Kidney (tissue), 14 donors: ENCODE measurements around the gene RHOT2. TPM values are rescaled to one million over a fixed set of nuclear protein-coding genes. Genes with fewer than 3 reads are reported as not detected.

ENCODE experiments used
- DNase-seq, 5 donors: peaks; one replicate each; pipeline ENCODE4 v3.0.0-alpha.2; 2013 to 2020
- FAIRE-seq: peaks from 2 replicates; lab custom pipeline; 2012; peaks lifted over from hg19 to GRCh38; lab: Jason Lieb, UNC
- H3K27ac ChIP-seq, 2 donors: one replicate each; pipeline ENCODE4 v1.7.0; 2013; ENCODE audit warnings: low read depth in 2 of 2, low read length in 2 of 2, inconsistent platforms in 1 of 2
- H3K27me3 ChIP-seq: one replicate; pipeline ENCODE4 v1.7.1; 2013; ENCODE audit warnings: low read length, inconsistent platforms; ENCODE audit not compliant: control insufficient read depth, insufficient read depth
- H3K36me3 ChIP-seq, 3 donors: one replicate each; pipeline versions ENCODE4 v1.7.0 to v1.7.1; 2013; ENCODE audit warnings: low read length in 3 of 3, control low read depth in 1 of 3, inconsistent platforms in 1 of 3; ENCODE audit not compliant: insufficient read depth in 3 of 3, control insufficient read depth in 2 of 3
- H3K4me1 ChIP-seq, 3 donors: one replicate each; pipeline versions ENCODE4 v1.7.0 to v1.7.1; 2013; ENCODE audit warnings: low read length in 3 of 3, inconsistent platforms in 1 of 3, low read depth in 1 of 3; ENCODE audit not compliant: control insufficient read depth in 2 of 3, insufficient read depth in 2 of 3
- H3K4me3 ChIP-seq, 3 donors: one replicate each; pipeline versions ENCODE4 v1.7.0 to v1.8.1; 2013; ENCODE audit warnings: low read length in 3 of 3, control low read depth in 1 of 3, inconsistent platforms in 1 of 3
- H3K9ac ChIP-seq, 3 donors: one replicate each; pipeline versions ENCODE4 v1.7.0 to v1.7.1; 2013; ENCODE audit warnings: low read length in 3 of 3, control low read depth in 1 of 3, inconsistent platforms in 1 of 3
- H3K9me3 ChIP-seq, 3 donors: one replicate each; pipeline versions ENCODE4 v1.7.0 to v1.7.1; 2013; ENCODE audit warnings: low read length in 3 of 3, control low read depth in 1 of 3, inconsistent platforms in 1 of 3; ENCODE audit not compliant: control insufficient read depth in 2 of 3, insufficient read depth in 1 of 3
- CTCF ChIP-seq: IDR thresholded peaks from 3 replicates; pipeline ENCODE4 v1.5.1; 2012; ENCODE audit warnings: mild to moderate bottlenecking, moderate library complexity, borderline replicate concordance; ENCODE audit not compliant: insufficient read depth; ENCODE audit errors: extremely low read depth
- intact Hi-C: fragments of 100-400 bp; cut with DNase I; formaldehyde crosslinking; loops from one replicate; pipeline ENCODE4 v1.11.1; 2022
- polyA plus RNA-seq: library from polyadenylated mRNA; stranded (reverse); fragments of 350-450 nt; fragmentation: Illumina TruSeq; extraction: RNeasy Lipid Tissue Mini Kit (QIAGEN cat#74804); gene quantifications from one replicate; pipeline ENCODE4 v1.2.3, GENCODE V29; 2014; ENCODE audit warnings: low read depth, low replicate concordance; ENCODE audit not compliant: insufficient read depth
- total RNA-seq: library from RNA; stranded (reverse); fragmentation: NEBNext Ultra II Directional; extraction: Animal tissue kit (Norgen Biotek cat#: 25700); gene quantifications from one replicate; pipeline ENCODE4 v1.2.1, GENCODE V29; 2021
- donor health status: control.
- donor health status: control.
- donor health status: control.
- donor health status: control.
- donor health status: control.
- donor health status: DM: yes; HTN: yes; CAD: no.
- donor health status: Normal renal cell carcinoma (clear cell type).

Gene RHOT2
- total and polyA plus RNA-seq, 2 donors from 2014 or later = 90.5 to 117 TPM

- intact Hi-C loops = no loop called here
- TF ChIP-seq CTCF = no peak
- Histone ChIP-seq H3K27ac (no peak overlapping the region), H3K36me3 (no peaks in the 10 kb centered on the region), H3K9me3 (no peaks in the 10 kb centered on the region), H3K4me1 (no peaks in the 10 kb centered on the region), H3K9ac (no peak overlapping the region), H3K4me3 (no peak overlapping the region), H3K27me3 (peaks cover 20% of the 10 kb centered on the region)
- FAIRE-seq (no peak), DNase-seq (no peak)
Observed at GRCh38 chr16:702341-702740, 34.4 kb downstream of the RHOT2 start.

- FAIRE-seq = no peak
- Histone ChIP-seq H3K9ac (no peak overlapping the region), H3K9me3 (no peaks in the 10 kb centered on the region), H3K27me3 (peaks cover 25% of the 10 kb centered on the region), H3K27ac (no peak overlapping the region), H3K4me3 (no peak overlapping the region), H3K36me3 (no peaks in the 10 kb centered on the region), H3K4me1 (no peaks in the 10 kb centered on the region)
- intact Hi-C loops = no loop called here
- no peak for TF ChIP-seq CTCF
- DNase-seq = no peak
Observed at GRCh38 chr16:703406-703805, 35.5 kb downstream of the RHOT2 start.

- intact Hi-C loops = no loop called here
- FAIRE-seq (no peak), DNase-seq (no peak)
- no peak for TF ChIP-seq CTCF
- H3K9ac ChIP-seq = no peak overlapping the region
- no peaks in the 10 kb centered on the region for H3K9me3 ChIP-seq
- no peak overlapping the region for H3K27ac ChIP-seq
- H3K36me3 ChIP-seq = no peaks in the 10 kb centered on the region
- H3K4me1 ChIP-seq = no peaks in the 10 kb centered on the region
- peaks cover 26% of the 10 kb centered on the region for H3K27me3 ChIP-seq
- H3K4me3 ChIP-seq = no peak overlapping the region
Observed at GRCh38 chr16:704047-704446, 36.1 kb downstream of the RHOT2 start.
